Thoracic aorta (tissue), 2 donors: ENCODE results near the gene GABRG3. TPM values are rescaled to one million over a fixed set of nuclear protein-coding genes. Genes with fewer than 3 reads are reported as not detected.

Experiments
- ATAC-seq: fragments of 150-250 bp; one replicate; pipeline ENCODE4 v1.8.0; 2017; ENCODE audit warnings: low read depth; ENCODE audit not compliant: insufficient number of reproducible peaks, low FRiP score
- DNase-seq: peaks from one replicate; pipeline ENCODE4 v3.0.0-alpha.2; 2020; ENCODE audit warnings: low spot score
- H3K27ac ChIP-seq, 2 donors: fragments of 200-600 bp; sonication (generic); 1 replicate in 1 of 2; 2 replicates in 1 of 2; pipeline ENCODE4 v1.5.1; 2016; ENCODE audit warnings: mild to moderate bottlenecking in 2 of 2, moderate library complexity in 2 of 2
- H3K27me3 ChIP-seq: fragments of 200-600 bp; sonication (generic); replicated peaks from 2 replicates; pipeline ENCODE4 v1.6.0; 2016; ENCODE audit warnings: mild to moderate bottlenecking; ENCODE audit not compliant: insufficient read depth
- H3K36me3 ChIP-seq: fragments of 200-600 bp; sonication (generic); one replicate; pipeline ENCODE4 v1.5.1; 2016
- H3K4me1 ChIP-seq, 2 donors: fragments of 200-600 bp; sonication (generic); 1 replicate in 1 of 2; 2 replicates in 1 of 2; pipeline versions ENCODE4 v1.5.1 to v1.6.0; 2016; ENCODE audit warnings: low read depth in 2 of 2, mild to moderate bottlenecking in 1 of 2; ENCODE audit not compliant: control insufficient read depth in 1 of 2
- H3K4me3 ChIP-seq: fragments of 200-600 bp; sonication (generic); 2 replicates; pipeline ENCODE4 v1.5.1; 2016; ENCODE audit warnings: mild to moderate bottlenecking
- H3K9me3 ChIP-seq: fragments of 200-600 bp; sonication (generic); 2 replicates; pipeline ENCODE4 v1.5.1; 2016
- CTCF ChIP-seq: fragments of 200-600 bp; sonication (generic); IDR thresholded peaks from one replicate; pipeline ENCODE4 v1.5.1; 2019; ENCODE audit warnings: antibody characterized with exemption
- total RNA-seq, 2 donors: library from RNA; depleted of rRNA; stranded (reverse); fragments of >200 nt; gene quantifications; one replicate each; pipeline versions ENCODE4 v1.1.0 to v1.2.3, GENCODE V29; 2016

GABRG3 gene
- total RNA-seq, 2 donors from 2014 or later, result not detected

- H3K27me3 ChIP-seq, result no peaks in the 10 kb centered on the region
- no peak for TF ChIP-seq CTCF
- DNase-seq, result no peak
- no peak overlapping the region for H3K4me3 ChIP-seq
- no peaks in the 10 kb centered on the region for H3K9me3 ChIP-seq
- no peaks in the 10 kb centered on the region for H3K4me1 ChIP-seq
- H3K36me3 ChIP-seq, result no peaks in the 10 kb centered on the region
- H3K27ac ChIP-seq, result no peak overlapping the region
- ATAC-seq, result no peak
These were observed 614.2 kb downstream of the GABRG3 start for GRCh38 chr15:27585041-27585640.

- Histone ChIP-seq H3K9me3 (no peaks in the 10 kb centered on the region), H3K36me3 (no peaks in the 10 kb centered on the region), H3K27me3 (no peaks in the 10 kb centered on the region), H3K4me1 (no peaks in the 10 kb centered on the region), H3K27ac (no peak overlapping the region), H3K4me3 (no peak overlapping the region)
- DNase-seq, result no peak
- TF ChIP-seq CTCF, result no peak
- ATAC-seq, result no peak
These were observed 616.8 kb downstream of the GABRG3 start for GRCh38 chr15:27587810-27588209.

GRCh38 chr15:27589260-27589659 is 618.3 kb downstream of the GABRG3 start:
- no peak for ATAC-seq
- Histone ChIP-seq H3K27ac (no peak overlapping the region), H3K36me3 (no peaks in the 10 kb centered on the region), H3K4me1 (no peaks in the 10 kb centered on the region), H3K27me3 (no peaks in the 10 kb centered on the region), H3K9me3 (no peaks in the 10 kb centered on the region), H3K4me3 (no peak overlapping the region)
- no peak for TF ChIP-seq CTCF
- DNase-seq, result no peak

GRCh38 chr15:27589782-27590181 is 618.8 kb downstream of the GABRG3 start:
- Histone ChIP-seq H3K27me3 (no peaks in the 10 kb centered on the region), H3K4me3 (no peak overlapping the region), H3K36me3 (no peaks in the 10 kb centered on the region), H3K27ac (no peak overlapping the region), H3K9me3 (no peaks in the 10 kb centered on the region), H3K4me1 (no peaks in the 10 kb centered on the region)
- ATAC-seq (no peak), DNase-seq (no peak)
- TF ChIP-seq CTCF, result no peak

Other genes with a start within 250 kb of the GABRG3 start
- 1 to 10 TPM in 1 of 2 donors, under 1 TPM in 1; 0.54 to 2.0 TPM for gene GABRB3, start 198.1 kb upstream of the GABRG3 start, total RNA-seq
- not detected for gene GABRA5, start 104.1 kb upstream of the GABRG3 start, total RNA-seq